GM23338 (cell line): ENCODE results near the gene THADA. TPM values are rescaled to one million over a fixed set of nuclear protein-coding genes. Genes with fewer than 3 reads are reported as not detected.
A peak's percentile ranks its signal among the peaks of the same experiment; 100 is the strongest.
"Not testable (repeated sequence)": the region's sequence is repeated elsewhere in the genome, so short reads cannot be mapped to it uniquely, and the experiment has no call there.

Experiments
- ATAC-seq: fragments of 200-7000 bp; cut with Tn5 transposase; 3 replicates; pipeline ENCODE4 v1.9.1; 2020
- DNase-seq: peaks from one replicate; pipeline ENCODE4 v3.0.0-alpha.2; 2015; ENCODE audit warnings: low spot score
- H2AFZ ChIP-seq: fragments of 200-600 bp; sonication (generic); 2 replicates; pipeline ENCODE4 v1.8.0; 2016; ENCODE audit warnings: antibody characterized with exemption, mild to moderate bottlenecking, moderate library complexity
- H3F3A ChIP-seq: fragments of 200-600 bp; sonication (generic); replicated peaks from 2 replicates; pipeline ENCODE4 v1.8.0; 2017; ENCODE audit warnings: antibody characterized with exemption, mixed run types, low read depth
- H3K27ac ChIP-seq: fragments of 200-600 bp; sonication (generic); 2 replicates; pipeline ENCODE4 v1.6.1; 2016; ENCODE audit warnings: low read depth
- H3K27me3 ChIP-seq: fragments of 200-600 bp; sonication (generic); 2 replicates; pipeline ENCODE4 v1.8.0; 2016; ENCODE audit warnings: mild to moderate bottlenecking, mixed run types, moderate library complexity; ENCODE audit not compliant: insufficient read depth
- H3K36me3 ChIP-seq: fragments of 200-600 bp; sonication (generic); 2 replicates; pipeline ENCODE4 v1.8.0; 2016; ENCODE audit warnings: mild to moderate bottlenecking; ENCODE audit not compliant: insufficient read depth
- H3K4me1 ChIP-seq: fragments of 200-600 bp; sonication (generic); 2 replicates; pipeline ENCODE4 v1.8.0; 2016; ENCODE audit warnings: mild to moderate bottlenecking, moderate library complexity; ENCODE audit not compliant: insufficient read depth
- H3K4me2 ChIP-seq: fragments of 200-600 bp; sonication (generic); 2 replicates; pipeline ENCODE4 v1.7.1; 2017; ENCODE audit warnings: mixed run types
- H3K4me3 ChIP-seq: fragments of 200-600 bp; sonication (generic); 2 replicates; pipeline ENCODE4 v1.6.1; 2016; ENCODE audit warnings: mixed run types
- H3K79me2 ChIP-seq: fragments of 200-600 bp; sonication (generic); replicated peaks from 2 replicates; pipeline ENCODE4 v1.8.0; 2017; ENCODE audit warnings: mild to moderate bottlenecking; ENCODE audit not compliant: insufficient read depth
- H3K9me2 ChIP-seq: fragments of 200-600 bp; sonication (generic); 2 replicates; pipeline ENCODE4 v1.8.0; 2017; ENCODE audit not compliant: insufficient read depth
- H4K20me1 ChIP-seq: fragments of 200-600 bp; sonication (generic); replicated peaks from 2 replicates; pipeline ENCODE4 v1.8.0; 2017; ENCODE audit warnings: mild to moderate bottlenecking; ENCODE audit not compliant: insufficient read depth
- H3K27ac Mint-ChIP-seq: 2 replicates; pipeline ENCODE4 v1.8.0; 2020; ENCODE audit warnings: inconsistent platforms, mild to moderate bottlenecking, moderate library complexity, mixed read lengths
- H3K27me3 Mint-ChIP-seq: 3 replicates; pipeline ENCODE4 v1.8.0; 2022; ENCODE audit warnings: low read depth, mild to moderate bottlenecking, moderate library complexity, mixed read lengths, inconsistent platforms; ENCODE audit not compliant: insufficient read depth, poor library complexity
- H3K36me3 Mint-ChIP-seq: 3 replicates; pipeline ENCODE4 v1.8.0; 2021; ENCODE audit warnings: low read depth, mild to moderate bottlenecking, inconsistent platforms, moderate library complexity, mixed read lengths
- H3K4me1 Mint-ChIP-seq: 3 replicates; pipeline ENCODE4 v1.8.0; 2020; ENCODE audit warnings: mild to moderate bottlenecking, inconsistent platforms, mixed read lengths
- H3K4me3 Mint-ChIP-seq: 3 replicates; pipeline ENCODE4 v1.8.0; 2021; ENCODE audit warnings: moderate library complexity, mild to moderate bottlenecking, inconsistent platforms, mixed read lengths
- H3K9me3 Mint-ChIP-seq: 3 replicates; pipeline ENCODE4 v1.8.0; 2020; ENCODE audit warnings: moderate library complexity, mild to moderate bottlenecking, inconsistent platforms, mixed read lengths
- CREB1 ChIP-seq: fragments of 250-450 bp; sonication (Bioruptor Pico); IDR thresholded peaks from 2 replicates; pipeline ENCODE4 v1.5.0; 2020; ENCODE audit warnings: low read depth, mild to moderate bottlenecking, moderate library complexity
- CTCF ChIP-seq, 2 experiments: fragments of 200-600 bp in 1 of 2; sonication (generic) in 1 of 2; conservative IDR thresholded peaks; 2 replicates each; pipeline versions ENCODE4 v1.5.1 to v1.6.1; 2016 to 2017; ENCODE audit warnings: antibody characterized with exemption in 2 of 2, low read depth in 2 of 2, mild to moderate bottlenecking in 2 of 2, moderate library complexity in 1 of 2
- ETS1 ChIP-seq: IDR thresholded peaks from 2 replicates; pipeline ENCODE4 v1.6.1; 2016; ENCODE audit warnings: antibody characterized with exemption
- EZH2phosphoT487 ChIP-seq: fragments of 200-600 bp; sonication (generic); IDR thresholded peaks from one replicate; pipeline ENCODE4 v1.8.1; 2018; ENCODE audit warnings: antibody characterized with exemption; ENCODE audit not compliant: unreplicated experiment
- NANOG ChIP-seq: IDR thresholded peaks from 2 replicates; pipeline ENCODE4 v1.6.1; 2016; ENCODE audit warnings: antibody characterized with exemption, borderline replicate concordance
- POLR2AphosphoS5 ChIP-seq: IDR thresholded peaks from 2 replicates; pipeline ENCODE4 v1.6.1; 2016; ENCODE audit warnings: antibody characterized with exemption, low read depth
- REST ChIP-seq: IDR thresholded peaks from one replicate; pipeline ENCODE4 v1.6.1; 2018; ENCODE audit warnings: antibody characterized with exemption; ENCODE audit not compliant: unreplicated experiment
- STAT1 ChIP-seq: IDR thresholded peaks from one replicate; pipeline ENCODE4 v1.6.1; 2016; ENCODE audit warnings: antibody characterized with exemption; ENCODE audit not compliant: unreplicated experiment
- ZNF331 ChIP-seq: fragments of 250-450 bp; sonication (Bioruptor Pico); IDR thresholded peaks from 2 replicates; pipeline ENCODE4 v1.5.0; 2020; ENCODE audit warnings: low read depth, mild to moderate bottlenecking, moderate library complexity
- polyA plus RNA-seq: library from polyadenylated mRNA; unstranded; fragments of >200 nt; fragmentation: Nextera tagmentation; extraction: Ambion mirVana; gene quantifications from 2 replicates; pipeline ENCODE4 v1.2.1, GENCODE V29; 2016
- total RNA-seq: library from RNA; depleted of rRNA; stranded (reverse); fragments of >200 nt; shearing (Covaris generic); gene quantifications from 2 replicates; pipeline ENCODE4 v1.2.3, GENCODE V29; 2014

THADA gene
- total and polyA plus RNA-seq, 2 experiments from 2014 or later, result 17.0 to 30.7 TPM

- H4K20me1 ChIP-seq, result no peaks in the 10 kb centered on the region
- H3K4me2 ChIP-seq, result no peak overlapping the region
- no peaks in the 10 kb centered on the region for H3K27me3 ChIP-seq
- no peaks in the 10 kb centered on the region for H3K79me2 ChIP-seq
- ATAC-seq, result no peak
- H3K4me3 Mint-ChIP-seq, result no peak overlapping the region
- H3K36me3 ChIP-seq, result no peaks in the 10 kb centered on the region; the same call in 1 of the 2 replicates
- no peaks in the 10 kb centered on the region for H3K36me3 Mint-ChIP-seq
- H3K4me3 ChIP-seq, result no peak overlapping the region
- H3K4me1 ChIP-seq, result no peaks in the 10 kb centered on the region
- H2AFZ ChIP-seq, result no peak overlapping the region
- peaks cover 5% of the 10 kb centered on the region for H3K9me2 ChIP-seq
- H3K27ac ChIP-seq, result no peak overlapping the region
- no peak for DNase-seq
- peaks cover 5% of the 10 kb centered on the region for H3K4me1 Mint-ChIP-seq
- TF ChIP-seq CREB1 (no peak), EZH2phosphoT487 (no peak), NANOG (no peak), POLR2AphosphoS5 (no peak), REST (no peak), ETS1 (no peak), STAT1 (no peak), ZNF331 (CRISPR knock-in tag) (no peak), CTCF (conservative IDR thresholded peaks at IDR 0.05; ENCODE audit: low read depth in 2 of 2) (no peak)
- no peaks in the 10 kb centered on the region for H3F3A ChIP-seq
- no peaks in the 10 kb centered on the region for H3K27me3 Mint-ChIP-seq
- no peaks in the 10 kb centered on the region for H3K9me3 Mint-ChIP-seq
- H3K27ac Mint-ChIP-seq, result peak overlapping the region; percentile 39; the same call in 1 of the 2 replicates
Observed at GRCh38 chr2:43397411-43397810, 198.4 kb downstream of the THADA start.

GRCh38 chr2:43396344-43396743 lies 199.5 kb downstream of the THADA start:
- not testable (repeated sequence) for H2AFZ ChIP-seq, DNase-seq, H3K4me3 Mint-ChIP-seq, H3K27me3 ChIP-seq, H3K4me1 Mint-ChIP-seq, H3K27ac ChIP-seq, H3K36me3 Mint-ChIP-seq, H3K4me2 ChIP-seq, H3K9me2 ChIP-seq, H4K20me1 ChIP-seq, H3K27ac Mint-ChIP-seq, H3K9me3 Mint-ChIP-seq, H3K27me3 Mint-ChIP-seq, ATAC-seq, H3K36me3 ChIP-seq, H3F3A ChIP-seq, H3K4me3 ChIP-seq, H3K79me2 ChIP-seq, H3K4me1 ChIP-seq
